ENCODE results near the gene ZNF205.
"Not testable (repeated sequence)": the region's sequence is repeated elsewhere in the genome, so short reads cannot be mapped to it uniquely, and the experiment has no call there.

Gene ZNF205

DNA sequence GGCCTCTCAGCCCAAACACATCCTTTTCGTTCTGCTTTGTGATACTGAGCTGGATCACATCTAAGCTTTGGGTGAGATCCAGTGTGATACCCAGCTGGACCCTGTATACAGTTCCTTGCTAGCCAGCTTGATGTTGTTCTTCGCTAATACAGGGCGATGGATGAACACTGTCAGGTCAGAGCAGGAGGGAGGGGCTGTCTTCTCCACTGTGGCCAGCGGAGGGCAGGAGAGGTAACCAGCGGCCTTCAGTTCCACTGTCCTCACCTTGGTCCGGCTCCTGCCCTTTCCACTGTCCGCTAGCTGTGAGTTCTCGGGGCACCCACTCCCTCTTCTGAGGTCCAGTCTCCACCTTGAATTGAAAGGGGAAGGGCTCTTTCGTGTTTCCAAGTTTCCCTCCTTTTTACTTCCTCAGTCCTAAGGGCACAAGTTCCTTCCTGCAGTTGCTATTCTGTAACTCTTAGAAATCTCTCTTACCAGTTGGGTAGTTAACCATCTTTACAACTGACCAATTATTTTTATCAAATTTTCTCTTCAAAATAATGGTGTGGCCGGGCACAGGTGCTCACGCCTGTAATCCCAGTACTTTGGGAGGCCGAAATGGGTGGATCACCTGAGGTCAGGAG lies 19.5 kb downstream of the ZNF205 start:
- no peak for DNase-seq (ENCODE audit: low read depth in 2 of 2, low spot score in 1 of 2)

DNA sequence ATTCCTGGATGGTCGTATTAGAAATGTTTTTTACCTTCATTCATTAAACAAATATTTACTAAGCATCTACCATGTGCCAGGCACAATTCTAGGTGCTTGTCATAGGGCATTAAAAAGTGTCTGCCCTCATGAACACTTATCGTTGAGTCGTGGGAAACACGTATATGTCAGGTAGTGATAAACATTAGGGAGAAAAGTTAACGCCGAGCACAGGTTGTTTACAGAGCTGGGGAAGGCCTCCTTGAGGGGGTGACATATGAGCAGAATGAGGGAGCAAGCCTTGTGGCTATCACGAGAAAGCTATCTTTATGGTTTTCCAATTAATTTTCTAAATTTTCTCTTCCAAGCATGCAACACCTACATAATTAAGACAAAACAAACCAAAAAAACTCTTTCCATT lies 21.5 kb downstream of the ZNF205 start:
- DNase-seq (ENCODE audit: low read depth in 2 of 2, low spot score in 1 of 2), result no peak

DNA sequence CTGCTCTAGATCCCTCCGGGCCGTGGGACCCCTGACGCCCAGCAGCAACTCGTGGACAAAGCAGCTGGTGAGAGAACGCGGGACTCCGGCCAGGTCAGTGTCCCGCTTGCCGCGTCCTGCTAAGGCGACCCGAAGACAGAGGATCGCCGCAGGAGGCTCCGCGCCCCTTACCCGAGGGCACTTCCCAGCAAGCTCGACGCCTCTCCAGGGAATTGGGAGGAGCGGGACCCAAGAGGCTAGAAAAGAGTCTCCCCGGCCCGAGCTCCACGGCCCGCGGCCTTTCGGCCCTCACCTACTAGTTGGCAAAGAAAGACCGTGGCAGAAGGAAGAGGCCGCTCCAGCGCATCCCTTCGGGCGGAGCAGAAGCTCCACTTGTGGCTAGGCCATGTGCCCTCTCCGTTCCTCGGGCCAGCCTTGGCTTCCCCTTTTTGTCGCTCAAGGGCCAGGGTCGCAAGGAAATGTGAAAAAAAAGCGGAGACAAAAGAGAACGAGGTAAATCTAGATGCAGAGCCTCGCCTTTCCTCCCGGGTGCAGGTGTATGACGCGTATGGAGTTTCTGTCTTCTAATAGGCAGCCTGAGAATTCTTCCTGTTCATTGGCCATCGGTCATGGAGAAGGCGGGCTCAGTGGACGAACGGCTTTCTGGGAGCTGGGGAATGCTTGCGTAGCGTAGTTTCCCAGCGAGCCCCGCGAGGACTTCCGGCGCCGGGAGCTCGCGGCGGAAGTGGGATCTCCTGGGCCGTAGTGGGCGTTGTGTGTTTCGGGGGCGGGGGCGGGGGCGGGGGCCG lies 22.1 kb downstream of the ZNF205 start, which contains the start of gene ZNF213:
Gene ZNF213 (plus strand): TSS at position 692 of the 788 bp plus-strand sequence. CDS start 2,252 bp downstream, outside the sequence.
- peak; percentile 80 to 90 for DNase-seq (ENCODE audit: low read depth in 2 of 2, low spot score in 1 of 2)

DNA sequence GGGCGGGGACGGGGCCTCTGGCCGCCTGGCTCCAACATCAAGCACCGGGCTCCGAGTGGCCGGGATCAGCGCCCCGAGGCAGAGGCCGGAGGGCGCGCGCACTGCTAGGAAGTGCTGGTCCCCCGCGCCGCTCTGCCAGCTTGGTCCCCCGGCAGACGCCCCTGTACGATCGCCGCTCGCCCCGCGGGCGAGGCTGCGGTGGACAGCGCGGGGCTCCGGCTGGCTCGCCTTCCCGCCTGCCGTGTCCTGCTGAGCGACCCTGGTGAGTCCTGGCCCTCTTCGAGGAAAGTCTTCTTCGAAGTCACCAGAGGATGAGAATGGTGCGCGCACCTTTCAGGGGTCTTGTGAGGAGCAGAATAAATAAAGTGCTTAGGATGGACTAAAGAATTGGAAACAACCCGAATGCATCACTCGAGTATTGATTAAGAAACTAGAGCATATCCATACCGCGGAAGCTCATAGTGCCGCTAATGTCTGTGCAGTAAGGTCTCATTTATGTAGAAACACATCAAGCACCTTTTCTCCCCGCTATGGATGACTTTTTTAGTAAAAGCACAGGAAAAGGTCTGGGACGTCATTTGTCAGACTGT lies 22.8 kb downstream of the ZNF205 start:
- DNase-seq (ENCODE audit: low read depth in 2 of 2, low spot score in 1 of 2), result no peak

DNA sequence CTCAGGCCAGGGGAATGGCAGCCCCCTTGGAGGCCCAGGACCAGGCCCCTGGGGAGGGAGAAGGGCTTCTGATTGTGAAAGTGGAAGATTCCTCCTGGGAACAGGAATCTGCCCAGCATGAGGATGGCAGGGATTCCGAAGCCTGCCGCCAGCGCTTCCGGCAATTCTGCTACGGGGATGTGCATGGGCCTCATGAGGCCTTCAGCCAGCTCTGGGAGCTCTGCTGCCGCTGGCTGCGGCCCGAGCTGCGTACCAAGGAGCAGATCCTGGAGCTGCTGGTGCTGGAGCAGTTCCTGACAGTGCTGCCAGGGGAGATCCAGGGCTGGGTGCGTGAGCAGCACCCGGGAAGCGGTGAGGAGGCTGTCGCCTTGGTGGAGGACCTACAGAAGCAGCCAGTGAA lies 24.9 kb downstream of the ZNF205 start:
- DNase-seq (ENCODE audit: low read depth in 2 of 2, low spot score in 1 of 2), result no peak

DNA sequence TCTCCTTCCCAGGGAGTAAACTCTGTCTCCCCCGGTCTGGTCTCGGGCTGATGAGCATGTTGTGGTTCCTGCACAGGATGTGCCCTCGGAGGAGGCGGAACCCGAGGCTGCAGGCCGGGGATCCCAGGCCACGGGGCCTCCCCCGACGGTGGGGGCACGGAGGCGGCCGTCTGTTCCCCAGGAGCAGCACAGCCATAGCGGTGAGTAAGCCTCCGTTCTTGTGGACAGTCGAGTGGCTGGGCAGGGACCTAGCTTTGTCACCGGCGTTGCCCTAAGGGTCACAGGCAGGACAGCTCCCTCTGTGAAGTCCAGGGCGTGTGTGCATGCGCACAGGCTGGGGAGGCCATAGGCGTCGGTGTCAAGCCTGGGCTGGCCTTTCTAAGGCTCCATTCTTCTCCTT lies 26.0 kb downstream of the ZNF205 start:
- no peak for DNase-seq (ENCODE audit: low read depth in 2 of 2, low spot score in 1 of 2)

DNA sequence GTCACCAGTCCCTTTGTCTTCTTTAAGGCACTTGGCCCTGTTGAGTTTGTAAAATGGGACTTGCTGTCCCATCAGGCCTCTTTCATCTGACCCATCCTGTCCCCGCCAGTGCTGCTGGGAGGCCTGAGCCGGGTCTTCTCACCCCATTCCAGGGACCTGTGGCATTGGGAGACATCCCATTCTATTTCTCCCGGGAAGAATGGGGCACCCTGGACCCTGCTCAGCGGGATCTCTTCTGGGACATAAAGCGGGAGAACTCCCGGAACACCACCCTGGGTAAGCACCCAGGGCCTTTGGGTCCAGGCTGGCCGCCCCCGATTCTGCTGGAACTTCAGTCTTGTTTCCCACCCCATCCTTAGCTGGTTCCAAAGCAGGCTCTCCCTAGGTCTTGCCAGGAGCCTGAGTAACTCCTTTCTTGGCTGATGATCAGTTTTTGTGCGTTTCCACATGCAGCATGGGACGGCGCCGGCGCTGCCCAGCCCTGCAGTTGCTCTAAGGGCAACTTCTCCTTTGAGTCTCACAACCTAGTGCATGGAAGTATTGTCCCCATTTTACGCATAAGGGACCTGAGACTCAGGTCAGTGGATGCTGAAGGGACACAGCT lies 26.5 kb downstream of the ZNF205 start:
- DNase-seq (ENCODE audit: low read depth in 2 of 2, low spot score in 1 of 2), result no peak

DNA sequence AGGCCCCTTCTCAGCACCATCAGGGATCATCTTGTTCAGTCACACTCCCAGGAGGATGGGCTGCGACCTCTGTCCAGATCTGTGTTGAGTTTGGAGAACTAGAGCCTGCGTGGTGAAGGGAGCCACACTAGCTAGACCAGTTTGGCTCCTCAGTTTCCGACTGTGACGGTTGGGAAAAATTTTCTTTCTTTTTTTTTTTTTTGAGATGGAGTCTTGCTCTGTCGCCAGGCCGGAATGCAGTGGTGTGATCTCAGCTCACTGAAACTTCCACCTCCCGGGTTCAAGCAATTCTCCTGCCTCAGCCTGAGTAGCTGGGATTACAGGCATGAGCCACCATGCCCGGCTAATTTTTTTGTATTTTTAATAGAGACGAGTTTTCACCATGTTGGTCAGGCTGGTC lies 27.2 kb downstream of the ZNF205 start:
- DNase-seq (ENCODE audit: low read depth in 2 of 2, low spot score in 1 of 2), result not testable (repeated sequence)

DNA sequence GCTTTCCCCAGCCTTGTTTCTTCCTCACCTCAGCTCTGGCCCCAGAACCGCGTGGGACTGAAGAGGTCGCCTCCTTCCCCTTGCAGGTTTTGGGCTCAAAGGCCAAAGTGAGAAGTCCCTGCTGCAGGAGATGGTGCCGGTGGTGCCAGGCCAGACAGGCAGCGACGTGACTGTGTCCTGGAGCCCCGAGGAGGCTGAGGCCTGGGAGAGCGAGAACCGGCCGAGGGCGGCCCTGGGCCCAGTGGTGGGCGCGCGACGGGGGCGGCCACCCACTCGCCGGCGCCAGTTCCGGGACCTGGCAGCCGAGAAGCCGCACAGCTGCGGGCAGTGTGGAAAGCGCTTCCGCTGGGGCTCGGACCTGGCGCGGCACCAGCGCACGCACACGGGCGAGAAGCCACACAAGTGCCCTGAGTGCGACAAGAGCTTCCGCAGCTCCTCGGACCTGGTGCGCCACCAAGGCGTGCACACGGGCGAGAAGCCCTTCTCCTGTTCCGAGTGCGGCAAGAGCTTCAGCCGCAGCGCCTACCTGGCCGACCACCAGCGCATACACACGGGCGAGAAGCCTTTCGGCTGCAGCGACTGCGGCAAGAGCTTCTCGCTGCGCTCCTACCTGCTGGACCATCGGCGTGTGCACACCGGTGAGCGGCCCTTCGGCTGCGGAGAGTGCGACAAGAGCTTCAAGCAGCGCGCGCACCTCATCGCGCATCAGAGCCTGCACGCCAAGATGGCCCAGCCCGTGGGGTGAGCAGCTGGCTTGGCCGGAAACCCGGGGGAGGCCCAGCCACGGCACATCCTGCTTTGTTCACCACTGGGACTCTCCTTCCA lies 28.4 kb downstream of the ZNF205 start:
- DNase-seq (ENCODE audit: low read depth in 2 of 2, low spot score in 1 of 2), result no peak

DNA sequence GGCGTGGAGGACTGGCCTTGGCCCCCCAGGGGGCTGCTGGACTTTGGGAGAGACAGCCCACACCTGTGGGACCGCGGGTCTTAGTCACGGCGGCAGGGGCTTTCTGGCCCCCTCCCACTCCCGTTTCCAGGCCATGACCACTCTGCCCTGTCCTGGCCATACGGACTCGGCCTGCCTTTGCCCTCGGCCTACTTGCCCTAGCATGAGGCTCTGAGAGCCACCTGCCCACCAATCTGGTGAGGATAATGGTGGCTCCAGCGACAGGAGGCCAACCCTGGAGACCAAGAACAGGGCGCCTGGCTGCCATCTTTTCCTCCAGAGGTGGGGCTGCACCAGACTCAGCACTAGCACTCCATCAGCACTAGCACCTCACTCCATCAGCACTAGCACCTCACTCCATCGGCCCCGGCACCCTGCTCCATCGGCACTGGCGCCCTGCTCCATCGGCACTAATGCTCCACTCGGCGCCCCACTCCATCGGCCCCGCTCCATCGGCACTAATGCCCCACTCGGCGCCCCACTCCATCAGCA lies 29.5 kb downstream of the ZNF205 start:
- DNase-seq (ENCODE audit: low read depth in 2 of 2, low spot score in 1 of 2), result no peak

DNA sequence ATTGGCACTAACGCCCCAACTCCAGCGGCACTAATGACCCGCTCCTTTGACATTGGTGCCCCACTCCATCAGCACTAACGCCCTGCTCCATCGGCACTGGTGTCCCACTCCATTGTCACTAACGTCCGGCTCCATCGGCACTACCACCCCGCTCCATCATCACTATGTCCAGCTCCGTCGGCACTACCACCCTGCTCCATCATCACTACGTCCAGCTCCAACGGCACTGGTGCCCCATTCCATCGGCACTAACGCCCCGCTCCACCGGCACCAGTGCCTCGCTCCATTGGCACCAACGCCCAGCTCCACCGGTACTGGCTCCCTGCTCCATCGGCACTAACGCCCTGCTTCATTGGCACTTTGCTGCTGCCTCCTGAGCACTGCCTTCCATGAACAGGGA lies 29.9 kb downstream of the ZNF205 start:
- no peak for DNase-seq (ENCODE audit: low read depth in 2 of 2, low spot score in 1 of 2)

DNA sequence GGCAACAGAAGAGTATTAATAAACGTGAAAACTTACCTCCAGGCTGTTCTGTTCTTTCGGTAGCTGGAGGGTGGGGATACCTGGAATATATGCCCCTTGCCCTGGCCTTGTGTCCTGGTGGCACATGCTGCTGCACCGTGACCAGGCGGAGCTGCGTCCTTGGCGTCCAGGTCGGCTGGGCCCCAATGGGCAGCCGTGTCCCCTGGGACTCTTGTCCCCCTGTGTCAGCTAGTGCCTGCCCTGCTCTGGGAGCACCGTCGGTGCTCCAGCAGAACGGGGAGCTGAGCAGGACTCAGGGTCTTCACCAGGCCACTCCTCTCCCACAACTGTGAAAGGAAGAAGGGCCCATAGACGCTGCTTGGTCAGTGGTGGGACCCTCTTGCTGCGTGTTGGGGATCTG lies 30.4 kb downstream of the ZNF205 start:
- DNase-seq (ENCODE audit: low read depth in 2 of 2, low spot score in 1 of 2), result no peak

DNA sequence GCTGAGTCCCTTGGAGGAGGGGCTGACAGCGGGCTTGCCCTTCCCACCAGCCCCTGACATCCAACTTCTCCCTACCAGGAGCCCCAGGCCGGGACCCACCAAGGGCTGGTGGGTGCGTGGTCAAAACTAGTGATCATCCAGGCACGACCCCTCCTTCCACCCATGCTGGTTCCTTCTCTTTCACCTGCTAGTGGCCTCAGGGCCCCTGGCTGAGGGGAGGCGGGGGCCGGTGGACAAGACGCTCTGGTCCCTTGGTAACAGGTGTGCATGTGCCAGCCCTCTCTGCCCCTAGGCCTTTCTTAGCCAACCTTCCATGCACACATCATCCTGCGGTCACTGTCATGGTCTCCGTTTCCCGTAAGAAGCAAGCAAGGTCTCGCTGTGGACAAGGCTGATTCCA lies 30.8 kb downstream of the ZNF205 start:
- no peak for DNase-seq (ENCODE audit: low read depth in 2 of 2, low spot score in 1 of 2)

DNA sequence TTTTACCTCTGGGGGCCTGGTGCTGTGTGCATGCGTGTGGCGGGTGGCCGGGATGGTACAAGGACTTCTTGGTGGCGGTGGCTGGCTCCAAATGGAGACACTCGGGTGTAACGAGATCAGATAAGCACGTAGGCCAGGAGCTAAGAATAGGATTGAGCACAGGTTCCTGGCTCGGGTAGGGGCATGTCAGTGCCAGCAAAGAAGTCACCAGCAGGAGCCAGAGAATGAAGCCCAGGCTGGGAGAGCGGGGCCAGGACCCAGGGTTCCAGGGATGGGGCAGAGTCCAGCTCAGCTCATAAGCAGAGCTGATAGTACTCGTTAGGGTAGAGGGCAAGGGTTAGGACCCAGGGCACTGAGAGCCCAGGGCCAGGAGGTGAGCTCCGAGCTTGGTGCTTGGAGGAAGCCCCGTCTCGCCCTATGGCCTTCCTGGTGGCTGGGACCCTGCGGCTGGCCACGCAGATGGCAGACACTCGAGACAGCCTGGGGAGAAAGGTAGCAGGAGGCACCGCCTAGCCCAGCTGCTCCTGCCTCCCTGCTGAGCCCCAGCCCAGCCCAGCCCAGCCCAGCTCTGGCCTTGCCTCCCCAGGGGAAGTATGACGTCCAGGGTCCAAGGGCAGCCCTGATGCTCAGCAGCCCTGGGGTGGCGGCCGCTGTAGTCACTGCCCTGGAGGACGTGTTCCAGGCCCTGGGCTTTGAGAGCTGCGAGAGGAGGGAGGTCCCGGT lies 31.4 kb downstream of the ZNF205 start:
- no peak for DNase-seq (ENCODE audit: low read depth in 2 of 2, low spot score in 1 of 2)

DNA sequence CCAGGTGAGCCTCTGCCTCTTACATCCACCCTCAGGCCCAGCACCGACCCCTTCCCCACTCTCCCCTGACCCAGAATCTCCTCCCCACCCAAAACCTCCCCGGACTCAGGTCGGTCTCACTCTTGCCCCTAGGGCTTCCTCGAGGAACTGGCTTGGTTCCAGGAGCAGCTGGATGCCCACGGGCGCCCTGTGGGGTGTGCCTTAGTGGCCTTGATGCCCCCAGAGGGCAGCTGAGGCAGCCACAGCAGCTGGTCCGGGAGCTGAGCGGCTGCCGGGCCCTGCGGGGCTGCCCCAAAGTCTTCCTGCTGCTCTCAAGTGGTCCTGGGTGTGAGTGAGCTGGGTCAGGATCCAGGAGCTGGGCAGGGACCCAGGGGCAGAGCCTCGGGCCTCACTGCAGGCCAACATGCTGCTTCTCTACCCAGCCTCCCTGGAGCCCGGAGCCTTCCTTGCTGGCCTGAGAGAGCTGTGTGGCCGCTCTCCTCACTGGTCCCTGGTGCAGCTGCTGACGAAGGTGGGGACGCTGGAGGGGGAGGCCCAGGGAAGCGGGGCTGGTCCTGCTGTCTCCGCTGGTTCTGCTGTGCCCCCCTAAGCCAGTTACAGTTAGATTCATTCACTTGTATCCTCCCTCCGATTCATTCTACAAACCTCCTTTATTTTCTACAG lies 32.1 kb downstream of the ZNF205 start:
- DNase-seq (ENCODE audit: low read depth in 2 of 2, low spot score in 1 of 2), result no peak

DNA sequence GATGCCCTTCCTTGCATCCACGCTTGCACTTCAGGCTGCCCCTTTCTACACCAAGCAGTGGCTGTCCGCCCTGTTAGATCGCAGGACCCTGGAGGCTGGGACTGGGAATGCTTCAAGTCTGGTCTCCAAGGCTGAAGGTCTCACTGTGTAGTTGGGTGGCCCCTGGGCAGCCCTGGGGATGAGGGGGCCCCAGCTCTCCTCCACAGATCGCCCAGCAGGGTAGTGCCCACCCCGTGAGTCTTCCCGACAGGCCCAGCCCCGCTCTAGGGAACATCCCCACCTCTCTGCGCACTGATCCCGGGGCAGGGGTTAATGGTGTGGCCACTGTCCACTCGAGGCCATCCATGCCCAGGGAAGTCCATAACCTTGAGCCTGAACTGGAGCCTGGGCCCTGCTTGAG lies 32.8 kb downstream of the ZNF205 start:
- no peak for DNase-seq (ENCODE audit: low read depth in 2 of 2, low spot score in 1 of 2)

DNA sequence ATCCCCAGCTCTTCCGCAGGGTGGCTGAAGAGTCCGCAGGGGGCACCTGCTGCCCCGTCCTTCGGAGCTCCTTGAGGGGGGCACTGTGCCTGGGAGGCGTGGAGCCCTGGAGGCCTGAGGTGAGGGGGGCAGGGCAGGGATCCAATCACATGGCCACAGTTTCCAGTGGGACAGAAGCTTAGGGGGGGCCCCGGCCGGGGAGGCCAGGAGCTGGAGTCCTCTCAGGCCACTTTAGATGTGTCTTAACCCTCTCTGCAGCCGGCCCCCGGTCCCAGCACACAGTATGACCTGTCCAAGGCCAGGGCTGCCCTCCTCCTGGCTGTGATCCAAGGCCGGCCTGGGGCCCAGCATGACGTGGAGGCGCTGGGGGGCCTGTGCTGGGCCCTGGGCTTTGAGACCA lies 33.3 kb downstream of the ZNF205 start:
- DNase-seq (ENCODE audit: low read depth in 2 of 2, low spot score in 1 of 2), result no peak

DNA sequence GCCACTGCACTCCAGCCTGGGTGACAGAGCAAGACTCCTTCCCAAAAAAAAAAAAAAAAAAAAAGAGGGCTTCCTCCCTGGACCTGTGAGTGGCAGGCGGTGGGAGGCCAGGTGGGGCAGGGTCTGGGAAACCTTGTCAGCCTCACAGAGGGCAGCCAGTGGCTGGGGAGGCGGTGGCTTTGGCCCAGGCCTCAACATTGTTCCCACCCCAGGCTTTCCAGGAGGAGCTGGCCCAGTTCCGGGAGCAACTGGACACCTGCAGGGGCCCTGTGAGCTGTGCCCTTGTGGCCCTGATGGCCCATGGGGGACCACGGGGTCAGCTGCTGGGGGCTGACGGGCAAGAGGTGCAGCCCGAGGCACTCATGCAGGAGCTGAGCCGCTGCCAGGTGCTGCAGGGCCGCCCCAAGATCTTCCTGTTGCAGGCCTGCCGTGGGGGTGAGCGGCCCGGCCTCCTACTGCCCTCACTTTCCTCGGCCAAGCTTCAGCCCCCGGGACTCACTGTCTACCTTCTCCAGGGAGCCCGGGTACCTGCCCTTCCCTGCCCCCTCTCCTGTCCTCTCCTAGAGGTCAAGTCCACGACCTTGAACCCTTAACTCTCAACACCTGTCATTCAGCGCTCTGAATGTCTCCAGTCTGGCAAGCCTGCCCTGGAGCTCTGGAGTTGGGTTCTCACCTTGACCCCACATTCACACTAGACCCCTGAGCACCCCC lies 34.8 kb downstream of the ZNF205 start:
- no peak for DNase-seq (ENCODE audit: low read depth in 2 of 2, low spot score in 1 of 2)

DNA sequence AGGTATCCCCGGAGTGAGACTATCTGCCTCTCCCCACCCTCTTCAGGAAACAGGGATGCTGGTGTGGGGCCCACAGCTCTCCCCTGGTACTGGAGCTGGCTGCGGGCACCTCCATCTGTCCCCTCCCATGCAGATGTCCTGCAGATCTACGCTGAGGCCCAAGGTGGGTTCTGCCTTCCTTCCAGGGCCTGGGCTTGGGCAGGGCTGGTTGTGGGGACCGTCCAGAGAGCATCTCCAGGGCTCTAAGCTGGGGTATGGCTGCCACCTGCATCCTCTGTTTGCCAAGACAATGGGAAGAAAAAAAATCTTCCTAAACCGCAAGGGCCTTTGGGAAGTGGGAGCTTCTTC lies 35.3 kb downstream of the ZNF205 start:
- DNase-seq (ENCODE audit: low read depth in 2 of 2, low spot score in 1 of 2), result no peak

All from stimulated activated CD8-positive, alpha-beta memory T cell treated with anti-CD3 and anti-CD28 coated beads, Interleukin-4, amount 100 ng/mL, for 4 hours (primary cell).